Nephron (organoid): Measurements from ENCODE around the gene ADH7.
"Not testable (repeated sequence)": the region's sequence is repeated elsewhere in the genome, so short reads cannot be mapped to it uniquely, and the experiment has no call there.

Experiments used
- H3K27ac Mint-ChIP-seq, 3 experiments: 2 replicates each; pipeline ENCODE4 v1.8.0; 2020; ENCODE audit warnings: mixed read lengths in 3 of 3, mild to moderate bottlenecking in 2 of 3, moderate library complexity in 1 of 3
- H3K27me3 Mint-ChIP-seq: 2 replicates; pipeline ENCODE4 v1.8.0; 2021; ENCODE audit warnings: low read depth, mild to moderate bottlenecking, moderate library complexity, mixed read lengths
- H3K36me3 Mint-ChIP-seq: 2 replicates; pipeline ENCODE4 v1.8.0; 2020; ENCODE audit warnings: low read depth, mixed read lengths
- H3K4me1 Mint-ChIP-seq: 2 replicates; pipeline ENCODE4 v1.8.0; 2020; ENCODE audit warnings: mixed read lengths
- H3K4me3 Mint-ChIP-seq, 3 experiments: 2 replicates each; pipeline ENCODE4 v1.8.0; 2020; ENCODE audit warnings: mild to moderate bottlenecking in 3 of 3, mixed read lengths in 3 of 3, moderate library complexity in 2 of 3
- H3K9me3 Mint-ChIP-seq: 2 replicates; pipeline ENCODE4 v1.8.0; 2020; ENCODE audit warnings: mixed read lengths
- TF ChIP-seq, protein P1 (sequence below), 3 experiments: fragments of 200-600 bp; sonication (generic); IDR thresholded peaks; one replicate each; pipeline ENCODE4 v1.5.0; 2021; ENCODE audit warnings: antibody characterized with exemption in 3 of 3; ENCODE audit not compliant: unreplicated experiment in 3 of 3

ADH7 gene

DNA sequence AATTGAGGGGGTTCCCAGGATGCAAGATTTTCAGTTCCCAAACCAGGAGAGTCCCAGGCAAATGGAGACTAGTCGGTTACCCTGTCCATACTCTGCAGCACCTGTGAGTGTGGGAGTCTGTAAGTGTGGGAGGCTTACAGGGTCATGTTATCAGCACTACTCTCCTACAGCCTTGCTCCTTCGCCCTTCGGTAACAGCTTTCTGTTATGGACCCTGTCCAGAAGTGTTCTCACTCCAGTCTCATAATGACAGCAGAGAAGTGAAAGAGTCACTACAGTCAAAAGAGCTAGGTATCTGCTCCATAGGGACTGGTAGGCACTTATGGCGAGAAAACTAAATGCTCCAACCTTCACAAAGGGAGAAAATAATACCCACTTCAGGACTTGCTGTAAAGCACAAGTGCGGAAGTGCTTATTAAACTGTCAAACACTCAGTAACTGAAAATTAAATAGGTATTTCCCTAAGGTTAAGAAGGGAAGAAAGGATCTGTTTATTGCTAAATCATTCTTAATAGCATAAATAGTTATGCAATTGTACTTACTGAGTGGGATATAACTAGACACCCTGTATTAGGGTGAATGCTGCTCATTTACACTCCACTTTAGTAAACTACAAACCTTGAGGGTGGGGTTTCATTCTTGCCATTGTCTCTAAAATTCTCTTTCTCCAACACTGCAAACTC, 2.7 kb upstream of the ADH7 start:
- no peaks in the 10 kb centered on the region for H3K9me3 Mint-ChIP-seq
- no peaks in the 10 kb centered on the region for H3K36me3 Mint-ChIP-seq
- H3K4me1 Mint-ChIP-seq, result no peaks in the 10 kb centered on the region
- peak overlapping the region in 1 of 3 experiments; percentile 86 for H3K27ac Mint-ChIP-seq
- H3K4me3 Mint-ChIP-seq, result no peak overlapping the region
- no peaks in the 10 kb centered on the region for H3K27me3 Mint-ChIP-seq
- TF ChIP-seq, protein P1, sequence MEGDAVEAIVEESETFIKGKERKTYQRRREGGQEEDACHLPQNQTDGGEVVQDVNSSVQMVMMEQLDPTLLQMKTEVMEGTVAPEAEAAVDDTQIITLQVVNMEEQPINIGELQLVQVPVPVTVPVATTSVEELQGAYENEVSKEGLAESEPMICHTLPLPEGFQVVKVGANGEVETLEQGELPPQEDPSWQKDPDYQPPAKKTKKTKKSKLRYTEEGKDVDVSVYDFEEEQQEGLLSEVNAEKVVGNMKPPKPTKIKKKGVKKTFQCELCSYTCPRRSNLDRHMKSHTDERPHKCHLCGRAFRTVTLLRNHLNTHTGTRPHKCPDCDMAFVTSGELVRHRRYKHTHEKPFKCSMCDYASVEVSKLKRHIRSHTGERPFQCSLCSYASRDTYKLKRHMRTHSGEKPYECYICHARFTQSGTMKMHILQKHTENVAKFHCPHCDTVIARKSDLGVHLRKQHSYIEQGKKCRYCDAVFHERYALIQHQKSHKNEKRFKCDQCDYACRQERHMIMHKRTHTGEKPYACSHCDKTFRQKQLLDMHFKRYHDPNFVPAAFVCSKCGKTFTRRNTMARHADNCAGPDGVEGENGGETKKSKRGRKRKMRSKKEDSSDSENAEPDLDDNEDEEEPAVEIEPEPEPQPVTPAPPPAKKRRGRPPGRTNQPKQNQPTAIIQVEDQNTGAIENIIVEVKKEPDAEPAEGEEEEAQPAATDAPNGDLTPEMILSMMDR (IDR thresholded peaks at IDR 0.05; ENCODE audit: unreplicated experiment in 3 of 3), result no peak

DNA sequence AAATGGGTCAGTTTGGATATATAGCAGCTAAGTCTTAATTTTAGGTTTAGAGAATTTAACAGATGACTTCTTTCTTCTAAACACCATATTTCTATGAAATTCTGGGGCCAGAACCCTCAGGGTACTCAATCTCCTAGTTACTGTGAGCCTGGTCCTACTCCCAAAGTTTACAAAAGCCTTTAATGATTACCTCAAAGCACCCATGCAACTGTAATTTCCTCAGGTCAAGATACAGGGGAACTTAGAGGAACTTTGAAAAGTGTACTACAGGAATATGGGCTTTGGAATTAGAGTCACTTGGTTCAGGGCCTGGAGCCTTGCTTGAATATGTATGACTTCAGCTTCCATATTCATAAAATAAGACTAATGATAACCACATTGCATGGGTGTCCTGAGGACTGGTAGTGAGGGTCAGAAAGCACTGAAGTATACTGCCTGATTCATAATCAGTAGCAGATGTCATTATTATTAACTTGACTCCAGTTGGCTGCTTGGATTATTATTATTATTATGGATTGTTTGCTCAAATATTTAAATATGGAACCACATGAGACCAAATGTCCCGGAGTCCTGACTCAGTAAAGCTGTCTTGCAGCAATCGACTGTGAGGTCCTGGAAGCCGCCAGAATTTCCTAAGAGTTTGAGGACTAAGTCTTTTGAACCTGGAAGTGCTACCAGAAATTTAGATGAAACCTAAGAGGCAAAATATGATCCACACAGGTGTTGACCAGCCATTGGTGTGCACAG, 2.0 kb upstream of the ADH7 start:
- H3K36me3 Mint-ChIP-seq, result no peaks in the 10 kb centered on the region
- TF ChIP-seq, protein P1 (IDR thresholded peaks at IDR 0.05; ENCODE audit: unreplicated experiment in 3 of 3), result no peak
- H3K27ac Mint-ChIP-seq, result no peak overlapping the region
- no peaks in the 10 kb centered on the region for H3K9me3 Mint-ChIP-seq
- no peaks in the 10 kb centered on the region for H3K4me1 Mint-ChIP-seq
- no peak overlapping the region for H3K4me3 Mint-ChIP-seq
- H3K27me3 Mint-ChIP-seq, result no peaks in the 10 kb centered on the region

DNA sequence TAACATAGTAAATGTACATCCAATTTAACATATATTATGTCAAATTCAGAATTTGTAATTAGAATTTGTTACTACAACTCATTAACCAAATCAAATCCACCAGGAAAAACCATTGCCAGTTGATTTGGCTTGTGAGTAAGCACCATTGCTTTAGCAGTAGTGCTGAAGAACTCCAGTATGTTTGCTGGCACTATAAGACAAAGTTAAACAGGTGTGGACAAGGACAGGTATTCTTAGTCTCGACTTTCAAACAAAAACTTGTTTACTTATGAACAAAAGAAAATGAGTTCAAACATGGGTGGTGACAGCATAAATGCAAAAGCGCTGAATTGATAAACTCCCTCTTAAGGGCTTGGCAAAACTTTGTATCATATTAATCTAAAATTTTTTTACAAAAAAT, 1.3 kb upstream of the ADH7 start:
- Mint-ChIP-seq H3K9me3 (no peaks in the 10 kb centered on the region), H3K27ac (no peak overlapping the region), H3K4me1 (no peaks in the 10 kb centered on the region), H3K27me3 (no peaks in the 10 kb centered on the region), H3K4me3 (no peak overlapping the region), H3K36me3 (no peaks in the 10 kb centered on the region)
- TF ChIP-seq, protein P1 (IDR thresholded peaks at IDR 0.05; ENCODE audit: unreplicated experiment in 3 of 3), result no peak

DNA sequence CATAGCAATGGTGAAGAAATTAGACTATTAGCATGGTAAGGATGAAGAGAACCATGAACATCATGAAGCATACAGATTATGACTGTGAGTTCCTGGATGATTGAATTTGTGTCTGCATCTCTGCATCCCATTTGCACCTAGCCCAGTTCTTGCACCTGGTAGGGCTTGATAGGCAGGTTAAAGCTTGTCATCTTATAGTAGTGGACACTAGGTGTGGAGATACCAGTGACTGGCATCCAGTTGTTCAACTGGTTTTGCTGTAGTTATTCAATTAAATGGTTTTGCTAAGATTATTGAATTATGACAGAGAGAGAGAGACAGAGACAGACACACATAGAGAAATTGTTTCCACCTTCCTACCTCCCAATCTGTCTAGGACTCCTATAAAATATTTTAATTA, 5.0 kb downstream of the ADH7 start:
- Mint-ChIP-seq H3K36me3 (no peaks in the 10 kb centered on the region), H3K4me1 (no peaks in the 10 kb centered on the region), H3K4me3 (no peak overlapping the region), H3K9me3 (no peaks in the 10 kb centered on the region), H3K27me3 (no peaks in the 10 kb centered on the region), H3K27ac (no peak overlapping the region)
- TF ChIP-seq, protein P1 (IDR thresholded peaks at IDR 0.05; ENCODE audit: unreplicated experiment in 3 of 3), result no peak

DNA sequence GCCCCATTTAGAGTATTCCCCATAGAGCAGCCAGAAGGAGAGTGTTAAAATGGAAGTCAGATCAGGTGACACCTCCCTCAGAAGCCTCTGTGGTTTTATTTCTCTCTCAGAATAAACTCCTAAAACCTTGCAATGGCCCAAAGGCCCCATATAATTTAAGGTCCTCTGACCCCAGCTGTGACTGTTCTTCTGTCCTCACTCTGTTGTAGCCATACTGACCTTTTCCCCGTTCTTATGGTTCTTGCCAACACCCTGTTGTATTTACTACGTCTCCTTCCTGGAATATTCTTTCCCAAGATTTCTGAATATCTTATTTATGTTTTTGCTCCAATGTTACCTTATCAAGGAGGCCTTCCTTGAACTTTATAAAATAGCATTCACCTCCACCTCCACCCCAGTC, 18.0 kb downstream of the ADH7 start:
- no peaks in the 10 kb centered on the region for H3K36me3 Mint-ChIP-seq

DNA sequence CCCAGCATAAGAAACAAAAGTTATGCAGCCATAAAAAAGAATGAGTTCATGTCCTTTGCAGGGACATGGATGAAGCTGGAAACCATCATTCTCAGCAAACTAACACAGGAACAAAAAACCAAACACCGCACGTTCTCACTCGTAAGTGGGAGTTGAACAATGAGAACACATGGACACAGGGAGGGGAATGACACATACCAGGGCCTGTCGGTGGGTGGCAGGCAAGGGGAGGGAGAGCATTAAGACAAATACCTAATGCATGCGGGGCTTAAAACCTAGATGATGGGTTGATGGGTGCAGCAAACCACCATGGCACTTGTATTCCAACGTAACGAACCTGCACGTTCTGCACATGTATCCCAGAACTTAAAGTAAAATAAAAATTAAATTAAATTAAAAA, 19.4 kb downstream of the ADH7 start:
- not testable (repeated sequence) for H3K9me3 Mint-ChIP-seq, H3K4me3 Mint-ChIP-seq, H3K27ac Mint-ChIP-seq

More for the DNA sequence above, 18.0 kb downstream of the ADH7 start:
- no peaks in the 10 kb centered on the region for H3K27me3 Mint-ChIP-seq
- TF ChIP-seq, protein P1 (IDR thresholded peaks at IDR 0.05; ENCODE audit: unreplicated experiment in 3 of 3), result no peak
- H3K9me3 Mint-ChIP-seq, result peaks cover 13% of the 10 kb centered on the region
- H3K27ac Mint-ChIP-seq, result no peak overlapping the region
- H3K4me3 Mint-ChIP-seq, result no peak overlapping the region
- H3K4me1 Mint-ChIP-seq, result no peaks in the 10 kb centered on the region

DNA sequence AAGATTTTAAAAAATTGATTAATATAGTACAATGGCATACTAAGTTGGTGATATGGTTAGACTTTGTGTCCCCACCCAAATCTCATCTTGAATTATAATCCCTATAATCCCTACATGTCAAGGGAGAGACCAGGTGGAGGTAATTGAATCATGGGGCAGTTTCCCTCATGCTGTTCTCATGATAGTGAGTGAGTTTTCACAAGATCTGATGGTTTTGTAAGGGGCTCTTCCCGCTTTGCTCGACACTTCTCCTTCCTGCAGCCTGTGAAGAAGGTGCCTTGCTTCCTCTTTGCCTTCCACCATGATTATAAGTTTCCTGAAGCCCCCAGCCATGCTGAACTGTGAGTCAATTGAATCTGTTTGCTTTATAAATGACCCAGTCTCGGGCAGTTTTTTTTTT, 20.2 kb downstream of the ADH7 start:
- H3K36me3 Mint-ChIP-seq, H3K4me1 Mint-ChIP-seq, H3K9me3 Mint-ChIP-seq, H3K27ac Mint-ChIP-seq, H3K27me3 Mint-ChIP-seq, H3K4me3 Mint-ChIP-seq: not testable (repeated sequence)

More for the DNA sequence above, 19.4 kb downstream of the ADH7 start:
- not testable (repeated sequence) for H3K4me1 Mint-ChIP-seq, H3K36me3 Mint-ChIP-seq, H3K27me3 Mint-ChIP-seq
